ENCODE measurements around the gene TSSK2.

TSSK2 gene

GRCh38 chr22:19169002-19169946 is 38.2 kb downstream of the TSSK2 start:
- no peaks in the 10 kb centered on the region for H3K36me3 ChIP-seq (ENCODE audit: control insufficient read depth, insufficient read depth, low read length)
- no peak overlapping the region for H3K9ac ChIP-seq (ENCODE audit: low read depth, low read length)
- H3K4me3 ChIP-seq (ENCODE audit: low read depth, low read length) = peak overlapping the region; percentile 39
- peaks cover 46% of the 10 kb centered on the region for H3K27me3 ChIP-seq (ENCODE audit: control insufficient read depth, insufficient read depth, low read length)
- no peaks in the 10 kb centered on the region for H3K9me3 ChIP-seq (ENCODE audit: control insufficient read depth, insufficient read depth, low read length)
- peaks cover 5% of the 10 kb centered on the region for H3K4me1 ChIP-seq (ENCODE audit: control insufficient read depth, insufficient read depth, low read length)

GRCh38 chr22:19169947-19170318 is 38.8 kb downstream of the TSSK2 start:
- H3K9me3 ChIP-seq (ENCODE audit: control insufficient read depth, insufficient read depth, low read length) = no peaks in the 10 kb centered on the region
- peaks cover 10% of the 10 kb centered on the region for H3K4me1 ChIP-seq (ENCODE audit: control insufficient read depth, insufficient read depth, low read length)
- no peak overlapping the region for H3K9ac ChIP-seq (ENCODE audit: low read depth, low read length)
- H3K27me3 ChIP-seq (ENCODE audit: control insufficient read depth, insufficient read depth, low read length) = peaks cover 46% of the 10 kb centered on the region
- H3K36me3 ChIP-seq (ENCODE audit: control insufficient read depth, insufficient read depth, low read length) = peaks cover 3% of the 10 kb centered on the region
- peak overlapping the region; percentile 39 for H3K4me3 ChIP-seq (ENCODE audit: low read depth, low read length)

GRCh38 chr22:19172213-19173046 is 41.3 kb downstream of the TSSK2 start:
- Histone ChIP-seq H3K9me3 (ENCODE audit: control insufficient read depth, insufficient read depth, low read length) (no peaks in the 10 kb centered on the region), H3K9ac (ENCODE audit: low read depth, low read length) (peak overlapping the region; percentile 93), H3K36me3 (ENCODE audit: control insufficient read depth, insufficient read depth, low read length) (peaks cover 20% of the 10 kb centered on the region), H3K4me1 (ENCODE audit: control insufficient read depth, insufficient read depth, low read length) (peaks cover 10% of the 10 kb centered on the region), H3K27me3 (ENCODE audit: control insufficient read depth, insufficient read depth, low read length) (peaks cover 36% of the 10 kb centered on the region), H3K4me3 (ENCODE audit: low read depth, low read length) (peak overlapping the region; percentile 89)

- Histone ChIP-seq H3K27me3 (ENCODE audit: control insufficient read depth, insufficient read depth, low read length) (peaks cover 27% of the 10 kb centered on the region), H3K36me3 (ENCODE audit: control insufficient read depth, insufficient read depth, low read length) (peaks cover 20% of the 10 kb centered on the region), H3K9ac (ENCODE audit: low read depth, low read length) (peak overlapping the region; percentile 41), H3K4me3 (ENCODE audit: low read depth, low read length) (peak overlapping the region; percentile 89), H3K9me3 (ENCODE audit: control insufficient read depth, insufficient read depth, low read length) (no peaks in the 10 kb centered on the region), H3K4me1 (ENCODE audit: control insufficient read depth, insufficient read depth, low read length) (peaks cover 10% of the 10 kb centered on the region)
These were observed 42.2 kb downstream of the TSSK2 start for GRCh38 chr22:19173047-19174035.

GRCh38 chr22:19174106-19175025 is 43.3 kb downstream of the TSSK2 start:
- Histone ChIP-seq H3K36me3 (ENCODE audit: control insufficient read depth, insufficient read depth, low read length) (peaks cover 20% of the 10 kb centered on the region), H3K27me3 (ENCODE audit: control insufficient read depth, insufficient read depth, low read length) (peaks cover 16% of the 10 kb centered on the region), H3K9me3 (ENCODE audit: control insufficient read depth, insufficient read depth, low read length) (no peaks in the 10 kb centered on the region), H3K9ac (ENCODE audit: low read depth, low read length) (peak overlapping the region; percentile 41), H3K4me3 (ENCODE audit: low read depth, low read length) (no peak overlapping the region), H3K4me1 (ENCODE audit: control insufficient read depth, insufficient read depth, low read length) (peaks cover 10% of the 10 kb centered on the region)

GRCh38 chr22:19175026-19175601 is 44.0 kb downstream of the TSSK2 start:
- no peak overlapping the region for H3K4me3 ChIP-seq (ENCODE audit: low read depth, low read length)
- H3K9ac ChIP-seq (ENCODE audit: low read depth, low read length) = no peak overlapping the region
- peaks cover 20% of the 10 kb centered on the region for H3K36me3 ChIP-seq (ENCODE audit: control insufficient read depth, insufficient read depth, low read length)
- H3K4me1 ChIP-seq (ENCODE audit: control insufficient read depth, insufficient read depth, low read length) = peaks cover 10% of the 10 kb centered on the region
- H3K9me3 ChIP-seq (ENCODE audit: control insufficient read depth, insufficient read depth, low read length) = no peaks in the 10 kb centered on the region
- peaks cover 9% of the 10 kb centered on the region for H3K27me3 ChIP-seq (ENCODE audit: control insufficient read depth, insufficient read depth, low read length)

- Histone ChIP-seq H3K4me1 (ENCODE audit: control insufficient read depth, insufficient read depth, low read length) (peaks cover 10% of the 10 kb centered on the region), H3K9me3 (ENCODE audit: control insufficient read depth, insufficient read depth, low read length) (no peaks in the 10 kb centered on the region), H3K4me3 (ENCODE audit: low read depth, low read length) (no peak overlapping the region), H3K27me3 (ENCODE audit: control insufficient read depth, insufficient read depth, low read length) (peaks cover 3% of the 10 kb centered on the region), H3K9ac (ENCODE audit: low read depth, low read length) (no peak overlapping the region), H3K36me3 (ENCODE audit: control insufficient read depth, insufficient read depth, low read length) (peaks cover 20% of the 10 kb centered on the region)
These were observed 44.6 kb downstream of the TSSK2 start for GRCh38 chr22:19175602-19176174.

- Histone ChIP-seq H3K4me3 (ENCODE audit: low read depth, low read length) (no peak overlapping the region), H3K4me1 (ENCODE audit: control insufficient read depth, insufficient read depth, low read length) (peaks cover 10% of the 10 kb centered on the region), H3K27me3 (ENCODE audit: control insufficient read depth, insufficient read depth, low read length) (no peaks in the 10 kb centered on the region), H3K9me3 (ENCODE audit: control insufficient read depth, insufficient read depth, low read length) (no peaks in the 10 kb centered on the region), H3K36me3 (ENCODE audit: control insufficient read depth, insufficient read depth, low read length) (peaks cover 20% of the 10 kb centered on the region), H3K9ac (ENCODE audit: low read depth, low read length) (no peak overlapping the region)
These were observed 45.1 kb downstream of the TSSK2 start for GRCh38 chr22:19176175-19176643.

- H3K4me3 ChIP-seq (ENCODE audit: low read depth, low read length) = peak overlapping the region; percentile 13
These were observed 45.6 kb downstream of the TSSK2 start for GRCh38 chr22:19176732-19177131.

More at GRCh38 chr22:19176732-19177131, 45.6 kb downstream of the TSSK2 start:
- Histone ChIP-seq H3K27me3 (ENCODE audit: control insufficient read depth, insufficient read depth, low read length) (no peaks in the 10 kb centered on the region), H3K9ac (ENCODE audit: low read depth, low read length) (no peak overlapping the region), H3K9me3 (ENCODE audit: control insufficient read depth, insufficient read depth, low read length) (no peaks in the 10 kb centered on the region), H3K4me1 (ENCODE audit: control insufficient read depth, insufficient read depth, low read length) (peaks cover 10% of the 10 kb centered on the region), H3K36me3 (ENCODE audit: control insufficient read depth, insufficient read depth, low read length) (peaks cover 20% of the 10 kb centered on the region)

Measured in iPS-15b (cell line).